Memory B cell (primary cell): ENCODE results near the gene CLDN5.

Experiments used
- ATAC-seq: fragments of 150-1000 bp; cut with Tn5 transposase; 2 replicates; pipeline ENCODE4 v1.10.0; 2021; ENCODE audit warnings: low read depth, mild to moderate bottlenecking, moderate library complexity
- DNase-seq, 2 donors: peaks; one replicate each; pipeline ENCODE4 v3.0.0; 2022; ENCODE audit warnings: low spot score in 2 of 2
- H3K27ac Mint-ChIP-seq: one replicate; pipeline ENCODE4 v1.8.0; 2022; ENCODE audit warnings: mild to moderate bottlenecking, moderate library complexity, mixed read lengths
- H3K27me3 Mint-ChIP-seq: one replicate; pipeline ENCODE4 v1.8.0; 2022; ENCODE audit warnings: mixed read lengths
- H3K36me3 Mint-ChIP-seq: one replicate; pipeline ENCODE4 v1.8.0; 2022; ENCODE audit warnings: mild to moderate bottlenecking, mixed read lengths
- H3K4me1 Mint-ChIP-seq: one replicate; pipeline ENCODE4 v1.8.0; 2022; ENCODE audit warnings: mixed read lengths
- H3K4me3 Mint-ChIP-seq: one replicate; pipeline ENCODE4 v1.8.0; 2022; ENCODE audit warnings: mild to moderate bottlenecking, moderate library complexity, mixed read lengths
- H3K9me3 Mint-ChIP-seq: one replicate; pipeline ENCODE4 v1.8.0; 2022; ENCODE audit warnings: mixed read lengths

CLDN5 gene

DNA sequence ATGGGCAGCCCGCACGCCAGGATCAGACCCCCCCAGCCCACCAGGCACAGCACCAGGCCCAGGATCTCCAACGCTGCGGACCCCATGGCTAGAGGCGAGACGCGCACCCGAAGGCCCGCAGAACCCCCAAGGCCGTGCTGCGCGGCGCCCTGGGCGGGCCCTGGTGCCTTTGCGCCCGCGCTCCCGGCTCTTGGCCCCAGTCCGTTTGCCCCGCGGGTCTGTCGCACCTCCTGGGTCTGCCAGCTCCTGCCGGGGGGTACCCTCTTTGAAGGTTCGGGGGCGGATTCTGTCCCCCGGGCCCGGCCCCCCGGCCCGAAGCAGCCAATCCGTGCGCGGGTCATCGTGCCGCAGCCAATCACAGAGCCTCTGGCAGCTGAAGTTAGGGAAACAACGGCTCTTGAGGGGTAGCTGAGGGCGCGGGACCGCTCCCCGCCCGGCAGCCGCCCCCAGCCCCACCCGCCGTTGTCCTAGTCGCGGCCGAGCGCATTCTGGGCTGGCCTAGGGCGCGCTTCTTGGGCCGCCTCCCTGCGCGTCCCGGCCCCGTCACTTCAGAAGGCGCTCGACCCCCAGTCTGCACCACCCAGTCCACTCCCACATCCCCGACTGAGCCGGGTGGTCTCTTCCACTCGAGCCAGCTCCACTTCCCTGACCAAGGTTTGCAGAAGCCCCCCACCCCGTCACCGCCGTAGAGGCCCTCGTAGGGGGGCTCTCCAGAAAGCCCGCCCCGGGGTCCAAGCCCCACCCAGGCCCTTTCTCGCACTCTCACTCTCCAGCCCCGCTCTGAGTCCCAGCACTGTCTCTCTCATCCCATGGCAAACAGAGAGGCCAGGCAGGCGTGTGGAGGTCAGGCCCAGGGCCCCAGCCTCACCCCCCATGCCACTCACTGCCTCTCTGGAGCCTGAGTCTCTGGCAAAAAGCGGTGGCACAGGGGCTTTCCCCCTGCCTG, at the start of gene CLDN5:
TSS of gene CLDN5 (minus strand) at position 241 of the 946 bp plus-strand sequence. CDS start at position 86, 155 bp downstream.
- Mint-ChIP-seq H3K27me3 (peaks cover 23% of the 10 kb centered on the region), H3K36me3 (no peaks in the 10 kb centered on the region), H3K27ac (peak within 1 kb of the TSS; percentile 45), H3K4me1 (peaks cover 6% of the 10 kb centered on the region), H3K4me3 (peak within 1 kb of the TSS; percentile 60), H3K9me3 (no peaks in the 10 kb centered on the region)
- ATAC-seq, result no peak
- DNase-seq, result no peak

DNA sequence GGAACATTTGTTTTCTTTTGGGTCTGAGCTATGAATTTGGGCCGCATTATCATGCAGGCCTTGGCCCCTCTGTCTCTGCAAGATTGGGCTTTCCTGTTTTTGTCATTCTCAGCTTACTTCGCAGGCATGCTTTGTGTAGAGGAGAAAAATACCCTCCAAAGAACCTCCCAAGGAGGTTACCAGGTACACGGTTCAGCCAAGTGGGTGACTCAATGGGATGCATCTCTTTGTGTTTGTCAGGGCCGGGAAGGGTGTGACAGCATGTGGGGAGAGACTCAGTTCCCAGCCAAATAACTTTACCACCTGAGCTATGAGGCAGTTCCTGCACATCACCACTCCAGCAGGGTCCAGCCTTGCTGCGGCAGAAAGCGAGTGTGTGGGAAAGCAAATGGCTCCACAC, 47.8 kb upstream of the CLDN5 start:
- Mint-ChIP-seq H3K27me3 (peaks cover 16% of the 10 kb centered on the region), H3K36me3 (no peaks in the 10 kb centered on the region), H3K9me3 (no peaks in the 10 kb centered on the region), H3K4me1 (no peaks in the 10 kb centered on the region), H3K4me3 (no peak overlapping the region), H3K27ac (no peak overlapping the region)
- DNase-seq, result no peak
- ATAC-seq, result no peak

DNA sequence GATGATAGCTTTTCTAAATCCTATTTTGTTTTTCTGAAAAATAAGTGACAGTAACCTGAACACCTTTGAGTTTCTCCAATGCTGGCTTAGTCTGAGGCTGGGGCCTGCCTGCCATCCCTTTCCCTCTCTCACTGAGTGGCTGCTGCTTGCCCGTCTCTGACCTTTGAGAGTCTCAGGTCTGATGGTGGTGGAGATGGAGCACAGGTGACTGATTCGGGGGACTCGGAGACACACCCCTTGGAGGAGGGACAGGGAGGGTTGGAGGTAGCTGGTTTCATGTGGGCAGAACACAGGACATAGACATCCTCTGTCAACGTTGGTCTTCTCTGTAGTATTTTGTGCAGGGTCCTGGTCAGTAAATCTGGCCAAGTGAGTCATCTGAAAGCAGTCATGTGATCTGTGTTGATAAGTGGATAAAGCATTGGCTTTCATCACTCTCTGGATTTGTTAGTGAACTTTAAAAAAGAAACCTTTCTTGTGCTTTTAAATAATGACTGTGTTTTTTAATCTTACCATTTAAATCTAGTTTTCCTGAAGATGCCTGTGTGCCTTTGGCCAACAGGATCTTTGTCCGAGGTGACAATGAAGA, 47.1 kb upstream of the CLDN5 start:
- ATAC-seq, result no peak

DNA sequence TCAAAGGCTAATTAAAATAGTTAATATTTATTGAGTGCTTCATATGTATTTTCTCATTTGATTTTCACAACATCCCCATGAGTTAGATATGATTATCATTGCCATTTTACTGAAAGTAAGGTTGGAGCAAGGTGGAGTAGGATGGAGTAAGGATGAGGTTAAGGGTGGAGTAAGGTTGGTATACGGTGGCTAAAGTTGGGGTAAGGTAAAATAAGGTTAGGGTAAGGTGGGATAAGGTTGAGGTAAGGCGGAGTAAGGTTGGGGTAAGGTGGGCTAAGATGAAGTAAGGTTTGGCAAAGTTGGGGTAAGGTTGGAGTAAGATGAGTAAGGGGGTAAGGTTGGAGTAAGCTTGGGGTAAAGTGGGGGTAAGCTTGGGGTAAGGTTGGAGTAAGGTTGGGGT, 45.8 kb upstream of the CLDN5 start:
- Mint-ChIP-seq H3K36me3 (no peaks in the 10 kb centered on the region), H3K4me3 (no peak overlapping the region), H3K9me3 (no peaks in the 10 kb centered on the region), H3K27ac (no peak overlapping the region), H3K4me1 (no peaks in the 10 kb centered on the region), H3K27me3 (peaks cover 20% of the 10 kb centered on the region)
- ATAC-seq (no peak), DNase-seq (no peak)

More for the DNA sequence above, 47.1 kb upstream of the CLDN5 start:
- Mint-ChIP-seq H3K27me3 (peaks cover 15% of the 10 kb centered on the region), H3K36me3 (no peaks in the 10 kb centered on the region), H3K4me1 (no peaks in the 10 kb centered on the region), H3K4me3 (no peak overlapping the region), H3K9me3 (no peaks in the 10 kb centered on the region), H3K27ac (no peak overlapping the region)
- DNase-seq, result no peak

DNA sequence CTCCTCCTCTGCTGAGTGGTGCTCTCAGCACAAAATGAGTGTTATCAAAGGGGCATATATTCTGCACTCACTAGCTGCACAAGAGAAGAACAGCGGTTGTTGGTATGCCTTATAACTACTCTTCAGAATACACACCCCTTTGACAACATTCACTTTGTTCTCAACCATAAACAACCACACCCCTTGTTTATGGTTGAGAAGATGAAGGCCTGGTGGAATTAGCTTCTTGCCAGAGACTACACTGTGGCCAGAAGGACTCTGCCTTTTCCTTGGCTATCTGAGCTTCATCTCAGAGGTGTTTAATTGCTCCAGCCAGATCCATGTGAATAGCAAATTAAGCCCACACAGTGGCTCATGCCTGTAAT, 45.0 kb upstream of the CLDN5 start:
- DNase-seq, result no peak
- no peak for ATAC-seq
- H3K36me3 Mint-ChIP-seq, result no peaks in the 10 kb centered on the region
- H3K27ac Mint-ChIP-seq, result no peak overlapping the region
- no peaks in the 10 kb centered on the region for H3K4me1 Mint-ChIP-seq
- peaks cover 2% of the 10 kb centered on the region for H3K9me3 Mint-ChIP-seq
- no peak overlapping the region for H3K4me3 Mint-ChIP-seq
- H3K27me3 Mint-ChIP-seq, result peaks cover 20% of the 10 kb centered on the region

GRCh38 chr22:19568337-19569275, 44.4 kb upstream of the CLDN5 start:
- no peak overlapping the region for H3K4me3 Mint-ChIP-seq
- H3K27me3 Mint-ChIP-seq, result peaks cover 16% of the 10 kb centered on the region
- DNase-seq, result no peak
- H3K36me3 Mint-ChIP-seq, result no peaks in the 10 kb centered on the region
- peaks cover 3% of the 10 kb centered on the region for H3K9me3 Mint-ChIP-seq
- ATAC-seq, result no peak
- no peak overlapping the region for H3K27ac Mint-ChIP-seq
- no peaks in the 10 kb centered on the region for H3K4me1 Mint-ChIP-seq

GRCh38 chr22:19567157-19568009, 43.2 kb upstream of the CLDN5 start:
- peaks cover 17% of the 10 kb centered on the region for H3K27me3 Mint-ChIP-seq
- H3K4me3 Mint-ChIP-seq, result no peak overlapping the region
- no peaks in the 10 kb centered on the region for H3K4me1 Mint-ChIP-seq
- no peak for ATAC-seq
- H3K36me3 Mint-ChIP-seq, result no peaks in the 10 kb centered on the region
- no peak for DNase-seq
- no peak overlapping the region for H3K27ac Mint-ChIP-seq
- H3K9me3 Mint-ChIP-seq, result peaks cover 3% of the 10 kb centered on the region

DNA sequence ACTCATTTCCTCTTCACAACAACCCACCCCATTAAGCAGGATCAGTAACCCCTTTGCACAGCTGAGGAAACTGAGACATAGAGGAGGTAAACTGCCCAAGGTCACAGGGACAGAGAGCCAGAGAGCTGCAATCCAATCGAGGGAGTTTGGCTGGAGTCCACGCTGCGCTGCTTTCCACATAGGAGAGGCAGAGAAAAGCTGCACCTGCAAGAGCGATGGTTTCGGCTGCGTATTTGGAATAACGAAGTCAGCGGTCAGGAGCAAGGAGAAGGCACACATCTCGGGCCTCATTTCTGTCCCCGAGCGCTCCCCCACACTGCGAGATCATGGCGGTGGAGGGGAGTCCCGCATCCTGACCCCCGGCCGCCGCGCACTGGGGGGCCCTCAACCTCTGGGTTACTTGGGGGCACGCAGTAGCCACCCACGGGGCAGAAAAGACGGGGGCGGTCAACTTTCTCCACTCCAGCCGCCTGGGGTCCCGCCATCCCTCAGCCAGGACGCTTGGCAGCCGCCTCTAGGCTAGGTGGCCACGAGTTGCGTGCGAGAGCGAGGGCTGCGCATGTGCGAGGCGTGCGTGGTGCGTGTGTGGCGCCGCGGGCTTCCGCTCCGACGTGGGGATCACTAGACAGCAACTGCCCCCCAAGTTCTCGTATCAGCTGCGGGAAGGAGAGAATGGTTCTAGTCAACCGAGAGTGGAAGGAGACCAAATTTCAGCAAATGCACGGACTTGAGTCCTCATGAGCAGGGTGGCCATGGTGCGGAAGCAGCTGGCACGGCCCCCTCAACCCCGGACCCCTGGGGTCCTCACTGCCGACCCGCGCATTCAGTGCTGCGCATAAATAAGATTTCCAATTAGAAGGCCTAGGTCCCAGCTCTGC, 42.3 kb upstream of the CLDN5 start:
- no peak overlapping the region for H3K27ac Mint-ChIP-seq
- DNase-seq, result no peak
- peaks cover 3% of the 10 kb centered on the region for H3K9me3 Mint-ChIP-seq
- no peaks in the 10 kb centered on the region for H3K4me1 Mint-ChIP-seq
- H3K36me3 Mint-ChIP-seq, result no peaks in the 10 kb centered on the region
- H3K4me3 Mint-ChIP-seq, result no peak overlapping the region
- ATAC-seq, result no peak
- H3K27me3 Mint-ChIP-seq, result peaks cover 17% of the 10 kb centered on the region

DNA sequence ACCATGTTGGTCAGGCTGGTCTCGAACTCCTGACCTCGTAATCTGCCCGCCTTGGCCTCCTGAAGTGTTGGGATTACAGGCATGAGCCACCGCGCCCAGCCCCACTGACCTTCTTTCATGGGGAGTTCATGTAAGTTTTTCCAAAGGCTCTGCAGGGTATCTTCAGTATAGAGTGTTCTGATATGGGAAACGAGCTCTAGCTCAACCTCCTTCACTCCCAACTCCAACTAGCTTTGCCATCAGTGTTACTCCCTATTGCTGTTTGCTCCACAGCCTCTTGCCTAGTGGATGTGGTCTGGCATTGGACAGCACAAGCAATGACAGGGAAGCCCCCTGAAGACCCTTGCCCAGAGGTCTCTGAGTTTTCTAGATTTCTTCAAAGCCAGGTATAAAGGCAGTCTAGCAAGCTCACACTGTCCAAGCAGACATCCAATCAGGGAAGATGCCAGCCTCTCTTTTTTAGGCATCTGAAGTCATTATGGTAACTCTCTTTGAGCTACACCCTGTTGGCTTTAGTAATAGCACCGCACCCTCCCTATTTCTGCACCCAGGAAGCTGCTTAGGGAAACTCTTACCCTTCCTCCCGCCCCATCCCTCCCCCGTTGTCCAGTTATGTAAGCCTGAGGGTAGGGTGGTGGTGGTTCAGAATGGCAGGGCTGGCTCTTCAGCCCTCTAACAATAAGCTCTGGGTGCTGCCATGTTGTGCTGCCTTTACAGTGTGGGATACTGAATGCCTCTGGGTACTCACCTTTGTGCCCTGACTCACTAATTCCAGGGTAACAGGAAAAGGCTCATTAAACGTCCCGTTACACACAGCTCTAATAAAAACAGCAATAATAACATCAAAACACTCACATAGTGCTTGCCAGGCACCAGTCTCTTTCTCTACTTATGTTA, 41.4 kb upstream of the CLDN5 start:
- Mint-ChIP-seq H3K27me3 (peaks cover 18% of the 10 kb centered on the region), H3K9me3 (peaks cover 3% of the 10 kb centered on the region), H3K4me1 (no peaks in the 10 kb centered on the region), H3K27ac (no peak overlapping the region), H3K4me3 (no peak overlapping the region), H3K36me3 (no peaks in the 10 kb centered on the region)
- ATAC-seq (no peak), DNase-seq (no peak)

- no peaks in the 10 kb centered on the region for H3K36me3 Mint-ChIP-seq
- peaks cover 15% of the 10 kb centered on the region for H3K27me3 Mint-ChIP-seq
- no peak for ATAC-seq
- peaks cover 3% of the 10 kb centered on the region for H3K9me3 Mint-ChIP-seq
- H3K4me3 Mint-ChIP-seq, result no peak overlapping the region
- no peak overlapping the region for H3K27ac Mint-ChIP-seq
- H3K4me1 Mint-ChIP-seq, result no peaks in the 10 kb centered on the region
- no peak for DNase-seq
These were observed 35.7 kb upstream of the CLDN5 start for GRCh38 chr22:19559956-19560355.

GRCh38 chr22:19559324-19559811, 35.2 kb upstream of the CLDN5 start:
- peaks cover 15% of the 10 kb centered on the region for H3K27me3 Mint-ChIP-seq
- H3K36me3 Mint-ChIP-seq, result no peaks in the 10 kb centered on the region
- ATAC-seq (no peak), DNase-seq (no peak)
- H3K4me3 Mint-ChIP-seq, result no peak overlapping the region
- H3K4me1 Mint-ChIP-seq, result no peaks in the 10 kb centered on the region
- peaks cover 1% of the 10 kb centered on the region for H3K9me3 Mint-ChIP-seq
- H3K27ac Mint-ChIP-seq, result no peak overlapping the region
